ENCODE data around the gene MAGI3. TPM values are rescaled to one million over a fixed set of nuclear protein-coding genes. Genes with fewer than 3 reads are reported as not detected.

The MAGI3 gene
- total and polyA plus RNA-seq, 2 donors (not counting 1 experiment from before 2014, with no cell fraction given), result 5.1 to 9.2 TPM

DNA sequence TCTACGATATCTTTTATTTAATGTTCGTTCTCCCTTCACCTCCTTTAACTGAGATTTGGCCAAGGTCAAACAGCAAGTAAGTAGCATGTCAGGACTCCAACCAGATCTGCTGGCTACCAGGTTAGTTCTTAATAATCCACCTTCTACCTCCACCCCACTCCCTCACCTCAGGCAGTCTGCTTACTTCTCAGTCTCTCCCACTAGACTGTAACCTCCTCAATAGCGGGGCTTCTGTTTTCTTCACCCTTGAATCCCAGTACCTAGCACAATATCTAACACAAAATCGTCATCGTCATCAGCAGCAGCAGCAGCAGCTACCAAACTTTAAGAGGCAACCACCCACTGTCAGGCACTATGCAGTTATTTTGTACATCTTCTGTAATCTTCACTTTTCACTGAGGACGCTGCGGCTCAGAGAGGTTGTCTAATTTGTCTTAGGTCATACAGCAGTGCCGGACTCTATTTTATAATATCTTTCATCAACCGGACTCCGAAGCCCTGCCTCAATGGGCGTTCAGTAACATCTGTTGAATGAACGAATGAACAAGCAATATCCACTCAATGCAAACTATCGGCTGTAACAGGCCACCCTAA lies 859 bp upstream of the MAGI3 start:
- Histone ChIP-seq H3K9ac (ENCODE audit: insufficient read depth, low read length) (peak overlapping the region; percentile 44), H2AFZ (ENCODE audit: low read length) (peak overlapping the region; percentile 90), H3K27ac (ENCODE audit: insufficient read depth, low read length) (peak overlapping the region; percentile 80), H4K20me1 (ENCODE audit: control insufficient read depth, extremely low read depth, insufficient read depth, low read length) (no peaks in the 10 kb centered on the region), H3K4me3 (replicated peaks in 1 of 4; ENCODE audit: control extremely low read depth in 1 of 4, insufficient read depth in 1 of 4, low read depth in 3 of 4, low read length in 4 of 4) (peak overlapping the region; percentile 62 to 93 (median 80)), H3K4me2 (ENCODE audit: extremely low read depth, insufficient read depth, low read length) (peak overlapping the region; percentile 98), H3K79me2 (ENCODE audit: control insufficient read depth, insufficient read depth, low read length) (peaks cover 13% of the 10 kb centered on the region), H3K4me1 (ENCODE audit: control insufficient read depth, extremely low read depth, insufficient read depth, low read length) (peaks cover 6% of the 10 kb centered on the region), H3K9me3 (ENCODE audit: control insufficient read depth, insufficient read depth, low read depth, low read length) (no peaks in the 10 kb centered on the region), H3K27me3 (ENCODE audit: control insufficient read depth, insufficient read depth, low read length) (no peaks in the 10 kb centered on the region), H3K36me3 (ENCODE audit: control insufficient read depth, insufficient read depth, low read length) (no peaks in the 10 kb centered on the region)
- no peak for TF ChIP-seq EZH2 (IDR thresholded peaks at IDR 0.05; ENCODE audit: low read length, missing control alignments)
- no peak for TF ChIP-seq CTCF (conservative IDR thresholded peaks at IDR 0.05 in 1 of 2, IDR thresholded peaks at IDR 0.05 in 1 of 2; ENCODE audit: low read depth in 1 of 2, low read length in 2 of 2)
- DNase-seq (ENCODE audit: low read depth in 2 of 2), result no peak

- DNase-seq (ENCODE audit: low read depth in 2 of 2), result peak in 1 of 2 donors; percentile 25
- no peaks in the 10 kb centered on the region for H3K27me3 ChIP-seq (ENCODE audit: control insufficient read depth, insufficient read depth, low read length)
These were observed 745 bp downstream of the MAGI3 start for GRCh38 chr1:113390871-113391648.

More at GRCh38 chr1:113390871-113391648, 745 bp downstream of the MAGI3 start:
- peak overlapping the region; percentile 63 for H2AFZ ChIP-seq (ENCODE audit: low read length)
- H3K36me3 ChIP-seq (ENCODE audit: control insufficient read depth, insufficient read depth, low read length), result no peaks in the 10 kb centered on the region
- peak overlapping the region; percentile 84 for H3K9ac ChIP-seq (ENCODE audit: insufficient read depth, low read length)
- H4K20me1 ChIP-seq (ENCODE audit: control insufficient read depth, extremely low read depth, insufficient read depth, low read length), result no peaks in the 10 kb centered on the region
- peaks cover 6% of the 10 kb centered on the region for H3K4me1 ChIP-seq (ENCODE audit: control insufficient read depth, extremely low read depth, insufficient read depth, low read length)
- no peak for TF ChIP-seq EZH2 (IDR thresholded peaks at IDR 0.05; ENCODE audit: low read length, missing control alignments)
- TF ChIP-seq CTCF (conservative IDR thresholded peaks at IDR 0.05 in 1 of 2, IDR thresholded peaks at IDR 0.05 in 1 of 2; ENCODE audit: low read depth in 1 of 2, low read length in 2 of 2), result peak in 1 of 2 donors; percentile 2
- H3K79me2 ChIP-seq (ENCODE audit: control insufficient read depth, insufficient read depth, low read length), result peaks cover 13% of the 10 kb centered on the region
- peak overlapping the region; percentile 80 for H3K27ac ChIP-seq (ENCODE audit: insufficient read depth, low read length)
- H3K4me2 ChIP-seq (ENCODE audit: extremely low read depth, insufficient read depth, low read length), result peak overlapping the region; percentile 97
- peak overlapping the region; percentile 73 to 93 (median 82) for H3K4me3 ChIP-seq (replicated peaks in 1 of 4; ENCODE audit: control extremely low read depth in 1 of 4, insufficient read depth in 1 of 4, low read depth in 3 of 4, low read length in 4 of 4)
- H3K9me3 ChIP-seq (ENCODE audit: control insufficient read depth, insufficient read depth, low read depth, low read length), result no peaks in the 10 kb centered on the region
